Measurements from ENCODE around the gene EMB. TPM values are rescaled to one million over a fixed set of nuclear protein-coding genes. Genes with fewer than 3 reads are reported as not detected.
"Not testable (repeated sequence)": the region's sequence is repeated elsewhere in the genome, so short reads cannot be mapped to it uniquely, and the experiment has no call there.

Gene EMB
- polyA plus RNA-seq, 1 donor from 2014 or later = 10.8 TPM

GRCh38 chr5:50445296-50445949, 4.3 kb upstream of the EMB start:
- Histone ChIP-seq H3K4me2 (ENCODE audit: low read length) (no peak overlapping the region), H4K20me1 (ENCODE audit: insufficient read depth) (no peaks in the 10 kb centered on the region), H3K9ac (ENCODE audit: low read length) (no peak overlapping the region), H3K27ac (ENCODE audit: low read length) (no peak overlapping the region), H3K9me2 (ENCODE audit: insufficient read depth, low read length) (no peaks in the 10 kb centered on the region), H3K79me2 (replicated peaks; ENCODE audit: insufficient read depth, low read length) (no peaks in the 10 kb centered on the region), H3K4me3 (ENCODE audit: low read length) (no peak overlapping the region), H3F3A (ENCODE audit: insufficient read depth, low read length, poor library complexity, severe bottlenecking) (no peaks in the 10 kb centered on the region), H3K36me3 (ENCODE audit: insufficient read depth, low read length) (no peaks in the 10 kb centered on the region), H2AFZ (ENCODE audit: low read depth, low read length) (no peak overlapping the region), H3K27me3 (ENCODE audit: insufficient read depth, low read depth, low read length) (no peaks in the 10 kb centered on the region), H3K9me3 (ENCODE audit: low read length) (no peaks in the 10 kb centered on the region)
- TF ChIP-seq, protein P1, sequence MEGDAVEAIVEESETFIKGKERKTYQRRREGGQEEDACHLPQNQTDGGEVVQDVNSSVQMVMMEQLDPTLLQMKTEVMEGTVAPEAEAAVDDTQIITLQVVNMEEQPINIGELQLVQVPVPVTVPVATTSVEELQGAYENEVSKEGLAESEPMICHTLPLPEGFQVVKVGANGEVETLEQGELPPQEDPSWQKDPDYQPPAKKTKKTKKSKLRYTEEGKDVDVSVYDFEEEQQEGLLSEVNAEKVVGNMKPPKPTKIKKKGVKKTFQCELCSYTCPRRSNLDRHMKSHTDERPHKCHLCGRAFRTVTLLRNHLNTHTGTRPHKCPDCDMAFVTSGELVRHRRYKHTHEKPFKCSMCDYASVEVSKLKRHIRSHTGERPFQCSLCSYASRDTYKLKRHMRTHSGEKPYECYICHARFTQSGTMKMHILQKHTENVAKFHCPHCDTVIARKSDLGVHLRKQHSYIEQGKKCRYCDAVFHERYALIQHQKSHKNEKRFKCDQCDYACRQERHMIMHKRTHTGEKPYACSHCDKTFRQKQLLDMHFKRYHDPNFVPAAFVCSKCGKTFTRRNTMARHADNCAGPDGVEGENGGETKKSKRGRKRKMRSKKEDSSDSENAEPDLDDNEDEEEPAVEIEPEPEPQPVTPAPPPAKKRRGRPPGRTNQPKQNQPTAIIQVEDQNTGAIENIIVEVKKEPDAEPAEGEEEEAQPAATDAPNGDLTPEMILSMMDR (IDR thresholded peaks at IDR 0.05; ENCODE audit: poor library complexity, severe bottlenecking) = no peak

GRCh38 chr5:50442559-50443539, 1.8 kb upstream of the EMB start:
- H3K27ac ChIP-seq (ENCODE audit: low read length); H2AFZ ChIP-seq (ENCODE audit: low read depth, low read length); H3F3A ChIP-seq (ENCODE audit: insufficient read depth, low read length, poor library complexity, severe bottlenecking); H3K4me3 ChIP-seq (ENCODE audit: low read length); H3K9me3 ChIP-seq (ENCODE audit: low read length); H3K9me2 ChIP-seq (ENCODE audit: insufficient read depth, low read length); H3K27me3 ChIP-seq (ENCODE audit: insufficient read depth, low read depth, low read length); H4K20me1 ChIP-seq (ENCODE audit: insufficient read depth); H3K79me2 ChIP-seq (replicated peaks; ENCODE audit: insufficient read depth, low read length); H3K36me3 ChIP-seq (ENCODE audit: insufficient read depth, low read length); H3K4me2 ChIP-seq (ENCODE audit: low read length); H3K9ac ChIP-seq (ENCODE audit: low read length): not testable (repeated sequence)

DNA sequence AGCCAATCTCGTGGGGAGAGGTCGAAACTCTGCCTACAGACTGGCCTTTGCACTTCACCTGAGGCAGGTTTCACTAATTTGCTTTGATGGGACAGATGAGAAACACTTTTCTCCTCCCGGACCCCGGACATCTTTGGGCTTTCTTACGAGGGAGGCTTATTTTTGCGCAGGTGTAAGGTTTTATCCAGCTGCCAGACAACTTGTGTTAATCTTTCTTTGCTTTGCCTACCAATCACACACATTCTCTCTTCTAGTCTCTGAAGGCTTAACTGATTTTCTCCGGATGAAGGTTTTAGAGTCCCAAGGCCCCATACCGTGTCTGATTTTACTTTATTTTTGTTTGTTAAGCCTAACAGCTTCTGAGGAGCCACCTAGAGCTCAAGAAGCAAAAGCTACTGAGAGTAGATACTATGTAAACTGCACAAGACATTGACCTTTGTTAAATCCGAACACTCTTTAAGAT, 436 bp upstream of the EMB start:
- Histone ChIP-seq H3K9me2 (ENCODE audit: insufficient read depth, low read length) (no peaks in the 10 kb centered on the region), H3K36me3 (ENCODE audit: insufficient read depth, low read length) (no peaks in the 10 kb centered on the region), H3K27me3 (ENCODE audit: insufficient read depth, low read depth, low read length) (no peaks in the 10 kb centered on the region), H3F3A (ENCODE audit: insufficient read depth, low read length, poor library complexity, severe bottlenecking) (no peaks in the 10 kb centered on the region), H4K20me1 (ENCODE audit: insufficient read depth) (no peaks in the 10 kb centered on the region), H3K9me3 (ENCODE audit: low read length) (no peaks in the 10 kb centered on the region), H3K27ac (ENCODE audit: low read length) (peak overlapping the region; percentile 44), H2AFZ (ENCODE audit: low read depth, low read length) (peak overlapping the region; percentile 83), H3K79me2 (replicated peaks; ENCODE audit: insufficient read depth, low read length) (no peaks in the 10 kb centered on the region), H3K4me3 (ENCODE audit: low read length) (peak overlapping the region; percentile 85), H3K4me2 (ENCODE audit: low read length) (peak overlapping the region; percentile 68), H3K9ac (ENCODE audit: low read length) (peak overlapping the region; percentile 78)
- TF ChIP-seq RAD21 (conservative IDR thresholded peaks at IDR 0.05) (no peak), MXI1 (conservative IDR thresholded peaks at IDR 0.05; ENCODE audit: poor library complexity, severe bottlenecking) (no peak), TAF1 (IDR thresholded peaks at IDR 0.05; ENCODE audit: low read depth) (no peak), SMC3 (conservative IDR thresholded peaks at IDR 0.05; ENCODE audit: poor library complexity) (no peak), POLR2AphosphoS5 (IDR thresholded peaks at IDR 0.05) (no peak), EZH2 (IDR thresholded peaks at IDR 0.05; ENCODE audit: borderline replicate concordance, insufficient read depth, low read length, poor library complexity, severe bottlenecking) (no peak), REST (IDR thresholded peaks at IDR 0.05; ENCODE audit: borderline replicate concordance) (no peak)
- TF ChIP-seq, protein P1 (IDR thresholded peaks at IDR 0.05; ENCODE audit: poor library complexity, severe bottlenecking) = no peak

All from neural cell (in vitro differentiated cells).